ENCODE results near the gene FNDC3A. TPM values are rescaled to one million over a fixed set of nuclear protein-coding genes. Genes with fewer than 3 reads are reported as not detected.

The FNDC3A gene
- total and polyA plus RNA-seq, 12 donors, result 24.4 to 91.2 (median 62.4) TPM

GRCh38 chr13:48950501-48950875 lies 25.2 kb upstream of the FNDC3A start:
- no peak for TF ChIP-seq POLR2A (IDR thresholded peaks at IDR 0.05)
- TF ChIP-seq CTCF (IDR thresholded peaks at IDR 0.05), result no peak
- no peaks in the 10 kb centered on the region for H3K36me3 ChIP-seq (replicated peaks in 1 of 2)
- H3K27ac ChIP-seq, result no peak overlapping the region

GRCh38 chr13:48954081-48954480 lies 21.6 kb upstream of the FNDC3A start:
- intact Hi-C loops (cut with DNase I), result no loop called here
- Histone ChIP-seq H3K36me3 (replicated peaks in 1 of 2) (no peaks in the 10 kb centered on the region), H3K27ac (no peak overlapping the region), H3K4me3 (no peak overlapping the region), H3K9me3 (replicated peaks in 1 of 3) (no peaks in the 10 kb centered on the region), H3K4me1 (replicated peaks in 1 of 2) (no peaks in the 10 kb centered on the region), H3K27me3 (no peaks in the 10 kb centered on the region)
- WGBS, 4 donors, result 65 to 75% (median 70%) methylated on average over 6 of the region's 6 CpGs
- TF ChIP-seq POLR2A (IDR thresholded peaks at IDR 0.05) (no peak), CTCF (IDR thresholded peaks at IDR 0.05) (no peak)
- no peak for DNase-seq

More at GRCh38 chr13:48950501-48950875, 25.2 kb upstream of the FNDC3A start:
- 61 to 85% (median 81%) methylated on average over 1 of the region's 1 CpG for WGBS, 4 donors
- no peaks in the 10 kb centered on the region for H3K27me3 ChIP-seq
- intact Hi-C loops (cut with DNase I), result no loop called here
- no peaks in the 10 kb centered on the region for H3K4me1 ChIP-seq (replicated peaks in 1 of 2)
- H3K9me3 ChIP-seq (replicated peaks in 1 of 3), result no peaks in the 10 kb centered on the region
- no peak overlapping the region for H3K4me3 ChIP-seq
- no peak for DNase-seq

DNA sequence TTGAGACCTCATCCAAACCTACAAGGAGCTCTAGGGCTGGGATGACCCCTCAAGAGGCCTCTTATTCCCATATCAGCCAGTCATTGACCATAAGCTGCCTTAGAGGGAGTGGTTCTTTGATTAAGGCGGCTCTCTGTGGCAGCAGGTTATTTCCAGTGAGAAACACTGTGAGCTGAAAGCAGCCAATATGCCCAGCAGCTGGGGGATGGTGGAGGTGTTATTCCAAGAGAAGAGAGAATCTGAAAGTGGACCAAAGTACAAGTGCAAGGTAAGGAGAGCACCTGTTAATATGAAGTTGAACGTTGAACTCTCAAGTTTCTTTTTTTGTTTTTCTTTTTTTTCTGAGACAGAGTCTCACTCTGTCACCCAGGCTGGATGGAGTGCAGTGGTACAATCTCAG lies 20.2 kb upstream of the FNDC3A start:
- 44 to 92% (median 73%) methylated on average over 2 of the region's 2 CpGs for WGBS, 4 donors
- intact Hi-C loops (cut with DNase I), result no loop called here
- TF ChIP-seq CTCF (IDR thresholded peaks at IDR 0.05) (no peak), POLR2A (IDR thresholded peaks at IDR 0.05) (no peak)
- H3K27me3 ChIP-seq, result no peaks in the 10 kb centered on the region
- H3K36me3 ChIP-seq (replicated peaks in 1 of 2), result no peaks in the 10 kb centered on the region
- H3K4me1 ChIP-seq (replicated peaks in 1 of 2), result no peaks in the 10 kb centered on the region
- H3K4me3 ChIP-seq, result no peak overlapping the region
- no peak overlapping the region for H3K27ac ChIP-seq
- no peak for DNase-seq
- no peaks in the 10 kb centered on the region for H3K9me3 ChIP-seq (replicated peaks in 1 of 3)

DNA sequence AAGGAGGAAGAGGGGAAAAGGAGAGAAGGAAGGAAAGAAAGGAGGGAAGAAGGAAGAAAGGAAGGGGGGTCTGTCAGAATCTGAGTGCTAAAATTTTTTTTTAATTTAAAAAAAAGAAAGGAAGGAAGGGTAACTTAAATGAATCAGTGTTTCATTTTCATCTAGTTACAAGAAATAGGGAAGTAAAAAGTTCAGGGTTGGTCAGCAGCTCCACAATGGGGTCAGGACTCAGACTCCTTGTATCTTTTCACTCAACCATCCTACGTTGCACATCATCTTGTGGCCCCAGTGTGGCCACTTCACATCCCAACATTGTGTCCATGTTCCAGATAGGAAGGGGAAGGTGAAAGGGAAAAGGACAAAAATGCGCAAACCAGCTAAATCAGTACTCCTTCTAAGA lies 14.3 kb upstream of the FNDC3A start:
- Histone ChIP-seq H3K4me1 (replicated peaks in 1 of 2) (no peaks in the 10 kb centered on the region), H3K27ac (no peak overlapping the region), H3K9me3 (replicated peaks in 1 of 3) (no peaks in the 10 kb centered on the region), H3K4me3 (no peak overlapping the region), H3K27me3 (no peaks in the 10 kb centered on the region), H3K36me3 (replicated peaks in 1 of 2) (no peaks in the 10 kb centered on the region)
- DNase-seq, result no peak
- TF ChIP-seq POLR2A (IDR thresholded peaks at IDR 0.05), result no peak
- TF ChIP-seq CTCF (IDR thresholded peaks at IDR 0.05), result no peak
- WGBS, 4 donors, result 88 to 93% (median 91%) methylated on average over 2 of the region's 2 CpGs
- intact Hi-C loops (cut with DNase I), result no loop called here
